Breast epithelium (tissue), 3 donors: ENCODE results near the gene TOX2.

Experiments
- CTCF ChIP-seq, 3 donors: fragments of 450-650 bp; IDR thresholded peaks; one replicate each; pipeline ENCODE4 v1.5.1; 2016 to 2017; ENCODE audit warnings: antibody characterized with exemption in 3 of 3, mild to moderate bottlenecking in 3 of 3, moderate library complexity in 3 of 3
- POLR2A ChIP-seq: fragments of 450-650 bp; IDR thresholded peaks from one replicate; pipeline ENCODE4 v1.6.1; 2016; ENCODE audit warnings: antibody characterized with exemption, mild to moderate bottlenecking, moderate library complexity
- POLR2AphosphoS5 ChIP-seq, 3 donors: sonication (generic); formaldehyde crosslinking; IDR thresholded peaks; one replicate each; pipeline ENCODE4 v1.6.1; 2017; ENCODE audit warnings: antibody characterized with exemption in 3 of 3

DNA sequence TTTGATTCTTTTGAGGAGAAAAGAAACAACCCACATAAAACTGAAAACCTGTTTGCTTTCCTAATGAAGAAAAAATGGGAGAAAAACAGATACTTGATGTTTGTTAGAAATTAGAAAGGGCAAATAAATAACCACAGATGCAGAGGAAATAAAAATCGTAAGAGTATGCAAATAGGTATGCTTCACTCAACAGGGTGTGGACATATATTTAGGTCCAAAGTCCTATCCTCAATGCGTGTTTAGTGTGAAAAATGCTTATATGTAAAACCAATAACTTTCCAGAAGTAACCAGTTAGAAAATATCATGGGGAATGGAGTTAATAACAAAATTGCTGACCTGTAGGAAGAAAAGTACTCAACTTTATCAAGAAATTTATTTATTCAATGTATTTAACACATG is 135.7 kb downstream of the TOX2 start:
- no peak for TF ChIP-seq CTCF (IDR thresholded peaks at IDR 0.05)
- TF ChIP-seq POLR2A = no peak
- TF ChIP-seq POLR2AphosphoS5 (IDR thresholded peaks at IDR 0.05) = no peak
